ENCODE results near the gene RBFOX1. TPM values are rescaled to one million over a fixed set of nuclear protein-coding genes. Genes with fewer than 3 reads are reported as not detected.

RBFOX1 gene
- total and polyA plus RNA-seq, 11 donors = 13.4 to 68.1 (median 48.2) TPM

- no peak overlapping the region for H3K27ac ChIP-seq
- H3K4me1 ChIP-seq = no peaks in the 10 kb centered on the region
- TF ChIP-seq CTCF (IDR thresholded peaks at IDR 0.05) (no peak), POLR2A (IDR thresholded peaks at IDR 0.05) (no peak)
- 78 to 86% (median 84%) methylated on average over 4 of the region's 4 CpGs for WGBS, 4 donors
- no peak overlapping the region for H3K4me3 ChIP-seq
- no peaks in the 10 kb centered on the region for H3K36me3 ChIP-seq
- DNase-seq = no peak
- H3K27me3 ChIP-seq = no peaks in the 10 kb centered on the region
- ATAC-seq = no peak
- intact Hi-C loops (cut with DNase I) = no loop called here
- no peaks in the 10 kb centered on the region for H3K9me3 ChIP-seq
These were observed 343.0 kb downstream of the RBFOX1 start for GRCh38 chr16:7675628-7676027.

- Histone ChIP-seq H3K27me3 (no peaks in the 10 kb centered on the region), H3K9me3 (no peaks in the 10 kb centered on the region), H3K27ac (no peak overlapping the region), H3K4me3 (no peak overlapping the region), H3K36me3 (no peaks in the 10 kb centered on the region), H3K4me1 (no peaks in the 10 kb centered on the region)
- no peak for DNase-seq
- intact Hi-C loops (cut with DNase I) = loop anchor here in 1 of 10 donors (10.0 kb wide), 1 partner anchor 55 kb away; no protein-coding TSS in a partner anchor
- TF ChIP-seq POLR2A (IDR thresholded peaks at IDR 0.05) = no peak
- TF ChIP-seq CTCF (IDR thresholded peaks at IDR 0.05) = no peak
- ATAC-seq = no peak
- 73 to 85% (median 77%) methylated on average over 4 of the region's 4 CpGs for WGBS, 4 donors
These were observed 347.7 kb downstream of the RBFOX1 start for GRCh38 chr16:7680296-7680695.

GRCh38 chr16:7688811-7689210 is 356.2 kb downstream of the RBFOX1 start:
- ATAC-seq = no peak
- Histone ChIP-seq H3K27ac (no peak overlapping the region), H3K36me3 (no peaks in the 10 kb centered on the region), H3K27me3 (no peaks in the 10 kb centered on the region), H3K9me3 (no peaks in the 10 kb centered on the region), H3K4me1 (no peaks in the 10 kb centered on the region), H3K4me3 (no peak overlapping the region)
- intact Hi-C loops (cut with DNase I) = loop anchor here in 1 of 10 donors (10.0 kb wide), 1 partner anchor 64 kb away; no protein-coding TSS in a partner anchor
- DNase-seq = no peak
- TF ChIP-seq CTCF (IDR thresholded peaks at IDR 0.05) = no peak
- TF ChIP-seq POLR2A (IDR thresholded peaks at IDR 0.05) = no peak
- WGBS, 4 donors = 37 to 49% (median 41%) methylated on average over 5 of the region's 5 CpGs

- H3K27ac ChIP-seq = no peak overlapping the region
- intact Hi-C loops (cut with DNase I) = loop anchor here in 1 of 10 donors (10.0 kb wide), 1 partner anchor 64 kb away; no protein-coding TSS in a partner anchor
- H3K4me1 ChIP-seq = no peaks in the 10 kb centered on the region
- TF ChIP-seq POLR2A (IDR thresholded peaks at IDR 0.05) (no peak), CTCF (IDR thresholded peaks at IDR 0.05) (no peak)
- H3K27me3 ChIP-seq = no peaks in the 10 kb centered on the region
- H3K36me3 ChIP-seq = no peaks in the 10 kb centered on the region
- DNase-seq (no peak), ATAC-seq (no peak)
- H3K9me3 ChIP-seq = no peaks in the 10 kb centered on the region
- 69 to 75% (median 72%) methylated on average over 1 of the region's 1 CpG for WGBS, 4 donors
- no peak overlapping the region for H3K4me3 ChIP-seq
These were observed 356.6 kb downstream of the RBFOX1 start for GRCh38 chr16:7689234-7689633.

Measured in heart left ventricle (tissue), 16 donors.